Islet precursor cell (in vitro differentiated cells): ENCODE results near the gene EYS.

Experiments
- DNase-seq: peaks from one replicate; pipeline ENCODE4 v3.0.0-alpha.2; 2018

Gene EYS

DNA sequence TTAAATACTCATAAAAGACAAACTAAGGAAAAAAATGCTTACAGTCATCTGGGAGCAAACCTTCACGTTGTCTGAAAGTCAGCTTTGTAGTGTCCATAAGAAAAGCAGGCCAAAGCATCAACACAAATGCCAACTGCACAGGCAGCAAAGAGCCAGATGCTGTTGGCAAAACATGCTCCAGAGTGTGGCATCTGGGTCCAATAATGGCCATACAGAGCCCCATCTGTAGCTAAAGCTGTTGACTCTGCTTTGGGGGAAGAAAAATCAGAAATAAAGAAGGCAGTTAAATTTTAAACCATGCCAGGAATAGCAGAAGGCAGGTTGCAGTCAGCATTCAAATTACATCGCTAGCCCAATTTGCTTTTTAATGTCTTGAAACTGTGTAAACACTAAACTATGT lies 776.3 kb downstream of the EYS start:
- no peak for DNase-seq

GRCh38 chr6:64926051-64926450 lies 781.0 kb downstream of the EYS start:
- peak; percentile 87 for DNase-seq

GRCh38 chr6:64920257-64920656 lies 786.8 kb downstream of the EYS start:
- DNase-seq, result no peak

DNA sequence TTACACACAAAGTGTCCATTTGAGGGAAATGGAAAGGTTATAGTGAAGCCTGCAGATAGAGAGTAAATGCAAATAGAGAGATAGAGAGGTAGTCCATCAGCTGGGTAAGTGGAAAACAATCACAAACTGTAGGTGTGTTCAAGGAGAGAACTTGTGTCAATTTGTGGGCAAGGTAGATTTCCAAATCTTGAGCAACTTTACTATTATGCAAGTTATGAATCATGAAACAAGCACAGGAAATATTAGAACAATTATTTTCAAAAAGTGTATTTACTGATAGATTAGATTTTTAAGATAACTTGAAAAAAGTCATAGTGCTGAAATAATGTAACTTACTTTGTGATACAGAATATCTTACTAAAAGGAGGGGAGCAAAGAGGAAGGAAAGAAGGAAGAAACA lies 792.9 kb downstream of the EYS start:
- no peak for DNase-seq

- DNase-seq, result no peak
Observed at GRCh38 chr6:64912966-64913365, 794.1 kb downstream of the EYS start.

DNA sequence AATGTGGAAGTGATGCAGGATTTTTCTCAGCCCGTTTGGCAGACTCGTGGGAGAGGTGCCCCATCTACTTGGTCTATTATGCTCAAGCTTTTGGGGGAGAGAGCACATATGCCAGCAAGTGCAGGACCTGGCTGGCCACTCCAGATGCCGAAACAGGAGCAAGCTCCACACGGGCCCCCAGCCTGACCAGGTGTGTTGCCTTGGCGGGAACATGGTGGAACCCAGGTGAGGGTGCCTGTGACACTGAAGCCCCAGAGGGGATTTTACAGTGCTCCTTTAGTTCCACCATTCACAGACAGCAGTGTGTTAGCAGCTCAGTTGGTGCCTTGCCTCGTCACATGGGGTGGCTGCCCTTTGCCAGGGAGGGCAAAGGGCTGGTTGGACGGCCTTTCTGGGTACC lies 798.9 kb downstream of the EYS start:
- DNase-seq, result no peak

DNA sequence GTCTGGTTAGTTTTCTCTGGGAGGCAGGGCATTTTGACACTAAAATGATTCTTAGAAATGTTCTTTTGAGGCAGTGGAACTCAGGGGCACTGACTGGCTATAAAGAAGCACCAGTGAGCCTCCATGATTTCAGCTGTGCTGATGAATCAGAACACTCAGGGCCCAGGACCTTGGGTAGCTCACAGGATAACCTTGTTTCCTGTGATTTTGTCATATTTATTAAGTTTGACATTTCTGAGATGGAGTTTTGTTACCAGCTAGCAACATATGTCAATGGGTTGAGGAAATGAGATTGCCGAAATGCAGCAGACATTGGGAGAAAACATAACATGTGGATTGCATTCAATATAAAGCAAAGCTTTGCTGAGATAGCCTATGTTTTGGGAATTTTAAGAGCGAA lies 802.4 kb downstream of the EYS start:
- no peak for DNase-seq

DNA sequence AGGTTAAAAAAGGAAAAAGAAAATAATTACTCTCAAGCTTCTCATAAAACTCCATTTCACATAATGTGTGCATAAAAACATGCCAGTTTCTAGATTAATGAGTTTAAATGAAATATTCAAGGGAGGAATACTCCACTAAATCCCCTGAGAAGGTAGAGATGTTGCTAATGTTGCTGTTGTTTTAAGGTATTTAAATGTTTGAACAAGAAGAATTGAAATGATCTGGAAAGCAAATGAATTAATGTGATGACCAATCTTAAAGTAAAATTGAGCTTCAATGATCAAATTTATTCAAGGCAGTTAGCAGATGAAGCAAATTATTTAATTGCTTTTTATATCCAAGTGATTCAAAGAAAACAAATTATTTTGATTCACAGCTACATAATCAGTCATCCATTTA lies 804.4 kb downstream of the EYS start:
- no peak for DNase-seq

DNA sequence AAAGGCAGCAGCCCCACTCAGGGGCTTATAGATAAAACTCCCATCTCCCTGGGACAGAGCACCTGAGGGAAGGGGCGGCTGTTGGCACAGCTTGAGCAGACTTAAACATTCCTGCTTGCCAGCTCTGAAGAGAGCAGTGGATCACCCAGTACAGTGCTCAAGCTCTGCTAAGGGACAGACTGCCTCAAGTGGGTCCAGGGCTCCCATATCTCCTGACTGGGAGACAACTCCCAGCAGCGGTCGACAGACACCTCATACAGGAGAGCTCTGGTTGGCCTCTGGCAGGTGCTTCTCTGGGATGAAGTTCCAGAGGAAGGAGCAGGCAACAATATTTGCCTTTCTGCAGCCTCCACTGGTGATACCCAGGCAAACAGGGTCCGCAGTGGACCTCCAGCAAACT lies 810.1 kb downstream of the EYS start:
- DNase-seq, result no peak

GRCh38 chr6:64895945-64896344 lies 811.1 kb downstream of the EYS start:
- no peak for DNase-seq

GRCh38 chr6:64890609-64891008 lies 816.4 kb downstream of the EYS start:
- no peak for DNase-seq

- no peak for DNase-seq
Observed at GRCh38 chr6:64889144-64889543, 817.9 kb downstream of the EYS start.

GRCh38 chr6:64874776-64875175 lies 832.2 kb downstream of the EYS start:
- DNase-seq, result no peak

GRCh38 chr6:64872633-64873032 lies 834.4 kb downstream of the EYS start:
- DNase-seq, result no peak

DNA sequence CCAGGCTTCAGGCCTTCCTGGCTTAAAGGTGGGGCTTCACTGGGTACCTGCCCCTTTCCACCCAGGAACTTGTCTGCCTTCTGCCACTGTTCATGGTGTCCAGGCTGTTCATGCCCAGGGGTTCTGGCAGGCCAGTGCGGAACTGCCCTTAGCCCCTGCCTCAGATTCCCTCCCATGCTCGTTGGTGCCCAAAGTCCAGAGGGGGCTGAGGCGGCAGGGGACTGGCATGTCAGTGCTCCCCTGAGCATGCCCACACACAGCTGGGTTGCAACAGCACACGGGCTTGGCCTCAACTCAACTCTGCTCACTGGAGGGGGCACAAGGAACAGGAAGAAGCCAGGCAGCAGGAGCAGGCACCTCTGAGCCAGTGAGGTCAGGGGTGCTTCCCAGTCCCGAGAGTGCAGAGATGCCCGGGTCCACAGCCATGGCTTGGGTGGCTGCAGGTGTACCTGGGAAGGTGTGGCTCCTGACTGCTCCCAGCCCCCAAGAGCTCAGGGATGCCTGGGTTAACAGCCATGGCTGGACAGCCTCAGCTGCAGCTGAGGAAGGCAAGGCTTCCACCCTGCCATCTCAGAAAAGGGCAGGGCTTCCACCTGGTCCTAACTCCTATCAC lies 845.9 kb downstream of the EYS start:
- no peak for DNase-seq

- no peak for DNase-seq
Observed at GRCh38 chr6:64860203-64860602, 846.8 kb downstream of the EYS start.

DNA sequence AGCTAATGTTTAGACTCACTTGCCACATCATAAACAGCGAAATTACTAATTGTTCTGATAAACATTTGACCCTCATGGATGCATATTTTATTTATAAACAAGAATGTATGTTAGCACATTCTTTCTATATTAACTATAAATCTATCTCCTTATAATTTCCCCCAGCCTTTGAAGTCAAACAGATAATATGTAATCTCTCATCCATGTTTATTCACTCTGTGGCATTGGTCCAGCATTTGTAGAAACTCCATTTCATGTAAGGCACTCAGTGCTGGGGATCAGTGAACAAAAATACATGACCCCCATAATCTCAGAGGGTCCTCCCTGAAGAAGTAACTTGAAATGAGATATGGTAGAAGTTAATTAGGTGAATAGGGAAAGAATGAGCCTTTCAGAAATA lies 856.9 kb downstream of the EYS start:
- DNase-seq, result no peak

DNA sequence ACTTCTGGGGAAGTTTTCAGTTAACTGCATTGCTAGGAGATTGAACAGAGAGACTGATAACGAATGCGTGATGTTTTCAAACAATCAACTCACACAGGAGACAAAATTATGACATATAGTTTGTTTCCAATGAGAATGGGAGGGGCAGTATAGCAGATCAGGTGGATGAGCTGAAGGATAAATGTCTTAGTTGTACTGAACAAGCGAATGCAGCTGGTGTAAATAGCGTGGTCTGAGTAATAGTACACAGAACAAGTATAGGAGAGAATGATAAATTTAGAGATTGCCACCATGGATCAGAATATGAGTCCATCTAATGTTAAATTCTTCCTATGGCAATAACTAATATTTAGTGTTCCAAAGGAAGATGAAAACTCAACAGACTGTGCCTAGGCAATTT lies 858.6 kb downstream of the EYS start:
- DNase-seq, result no peak

- no peak for DNase-seq
Observed at GRCh38 chr6:64847396-64847795, 859.6 kb downstream of the EYS start.

GRCh38 chr6:64838726-64839125 lies 868.3 kb downstream of the EYS start:
- DNase-seq, result no peak

- DNase-seq, result no peak
Observed at GRCh38 chr6:64831680-64832079, 875.3 kb downstream of the EYS start.

GRCh38 chr6:64817525-64817924 lies 889.5 kb downstream of the EYS start:
- no peak for DNase-seq

DNA sequence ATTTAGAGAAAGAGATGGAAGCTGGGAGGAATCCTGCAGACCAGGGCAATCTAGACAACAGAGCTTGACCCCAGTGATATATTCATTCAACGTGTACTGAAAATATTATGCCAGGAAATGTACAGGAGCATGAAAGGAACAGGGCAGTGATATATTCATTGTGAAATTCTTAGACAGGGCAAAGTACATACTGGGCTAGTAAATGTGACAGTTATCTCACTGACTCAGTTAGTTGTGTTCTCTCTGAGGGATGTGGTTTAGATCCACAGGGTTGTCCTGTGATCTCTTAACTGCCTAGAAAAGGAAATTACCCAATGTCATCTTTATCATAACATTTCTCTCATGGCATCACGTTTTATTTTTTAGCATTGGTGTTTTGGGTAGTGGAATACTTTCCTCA lies 891.3 kb downstream of the EYS start:
- no peak for DNase-seq

- DNase-seq, result no peak
Observed at GRCh38 chr6:64812138-64812537, 894.9 kb downstream of the EYS start.

DNA sequence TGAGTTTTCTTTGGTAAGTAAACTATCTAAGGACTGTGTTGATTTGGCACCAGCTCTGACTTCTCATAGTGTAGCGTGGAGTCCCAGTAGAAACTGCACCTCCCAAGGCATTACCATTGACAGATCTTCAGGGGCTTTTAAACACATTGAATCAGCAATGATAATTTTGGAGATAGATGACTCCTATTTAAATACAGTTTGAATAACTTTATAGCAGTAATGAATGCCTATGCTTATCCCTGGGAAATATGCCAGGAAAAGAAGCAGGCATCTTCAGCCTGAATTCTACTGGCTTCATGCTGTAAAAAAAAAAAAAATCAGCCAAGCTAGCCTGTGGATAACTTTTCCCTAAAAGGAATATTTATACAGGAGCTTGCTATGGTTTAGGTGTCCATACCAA lies 895.9 kb downstream of the EYS start:
- no peak for DNase-seq

GRCh38 chr6:64807785-64808184 lies 899.2 kb downstream of the EYS start:
- DNase-seq, result no peak
